Dermis lymphatic vessel endothelial cell (primary cell): Measurements from ENCODE around the gene COG3. TPM values are rescaled to one million over a fixed set of nuclear protein-coding genes. Genes with fewer than 3 reads are reported as not detected.

Experiments
- total RNA-seq: library from RNA; depleted of rRNA; stranded (reverse); fragments of >200 nt; gene quantifications from 2 replicates; pipeline ENCODE4 v1.2.1, GENCODE V29; 2014

COG3 gene, protein sequence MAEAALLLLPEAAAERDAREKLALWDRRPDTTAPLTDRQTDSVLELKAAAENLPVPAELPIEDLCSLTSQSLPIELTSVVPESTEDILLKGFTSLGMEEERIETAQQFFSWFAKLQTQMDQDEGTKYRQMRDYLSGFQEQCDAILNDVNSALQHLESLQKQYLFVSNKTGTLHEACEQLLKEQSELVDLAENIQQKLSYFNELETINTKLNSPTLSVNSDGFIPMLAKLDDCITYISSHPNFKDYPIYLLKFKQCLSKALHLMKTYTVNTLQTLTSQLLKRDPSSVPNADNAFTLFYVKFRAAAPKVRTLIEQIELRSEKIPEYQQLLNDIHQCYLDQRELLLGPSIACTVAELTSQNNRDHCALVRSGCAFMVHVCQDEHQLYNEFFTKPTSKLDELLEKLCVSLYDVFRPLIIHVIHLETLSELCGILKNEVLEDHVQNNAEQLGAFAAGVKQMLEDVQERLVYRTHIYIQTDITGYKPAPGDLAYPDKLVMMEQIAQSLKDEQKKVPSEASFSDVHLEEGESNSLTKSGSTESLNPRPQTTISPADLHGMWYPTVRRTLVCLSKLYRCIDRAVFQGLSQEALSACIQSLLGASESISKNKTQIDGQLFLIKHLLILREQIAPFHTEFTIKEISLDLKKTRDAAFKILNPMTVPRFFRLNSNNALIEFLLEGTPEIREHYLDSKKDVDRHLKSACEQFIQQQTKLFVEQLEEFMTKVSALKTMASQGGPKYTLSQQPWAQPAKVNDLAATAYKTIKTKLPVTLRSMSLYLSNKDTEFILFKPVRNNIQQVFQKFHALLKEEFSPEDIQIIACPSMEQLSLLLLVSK
- total RNA-seq: 26.8 and 30.1 TPM in 2 replicates

GRCh38 chr13:45464687-45465453 lies at the start of gene COG3:
Gene COG3, plus strand, starts transcription at chr13:45464939. Its CDS starts 98 bp downstream, at chr13:45465037.

GRCh38 chr13:45417790-45418534 lies 46.8 kb upstream of the COG3 start, which contains the start of gene SLC25A30:
Gene SLC25A30, minus strand, starts transcription at chr13:45418373. Its CDS starts 6,948 bp downstream, at chr13:45411425.

Other genes starting within 250 kb of the COG3 start
- gene TPT1, start 123.8 kb upstream of the COG3 start, total RNA-seq: 3,482 and 3,771 TPM in 2 replicates
- gene SLC25A30, start 46.6 kb upstream of the COG3 start, total RNA-seq: 7.2 and 10.3 TPM in 2 replicates
- not detected in 2 replicates for gene ERICH6B, start 150.8 kb downstream of the COG3 start, total RNA-seq
- gene CBY2, start 237.4 kb downstream of the COG3 start, total RNA-seq: under 0.01 TPM in 1 of 2 replicates, not detected in the other